GM18520 (cell line): ENCODE data around the gene KRTAP10-5.

Experiments
- ATAC-seq: cut with Tn5 transposase; IDR thresholded peaks from one replicate; pipeline ENCODE4 v1.9.1; 2021; ENCODE audit not compliant: unreplicated experiment

Gene KRTAP10-5

DNA sequence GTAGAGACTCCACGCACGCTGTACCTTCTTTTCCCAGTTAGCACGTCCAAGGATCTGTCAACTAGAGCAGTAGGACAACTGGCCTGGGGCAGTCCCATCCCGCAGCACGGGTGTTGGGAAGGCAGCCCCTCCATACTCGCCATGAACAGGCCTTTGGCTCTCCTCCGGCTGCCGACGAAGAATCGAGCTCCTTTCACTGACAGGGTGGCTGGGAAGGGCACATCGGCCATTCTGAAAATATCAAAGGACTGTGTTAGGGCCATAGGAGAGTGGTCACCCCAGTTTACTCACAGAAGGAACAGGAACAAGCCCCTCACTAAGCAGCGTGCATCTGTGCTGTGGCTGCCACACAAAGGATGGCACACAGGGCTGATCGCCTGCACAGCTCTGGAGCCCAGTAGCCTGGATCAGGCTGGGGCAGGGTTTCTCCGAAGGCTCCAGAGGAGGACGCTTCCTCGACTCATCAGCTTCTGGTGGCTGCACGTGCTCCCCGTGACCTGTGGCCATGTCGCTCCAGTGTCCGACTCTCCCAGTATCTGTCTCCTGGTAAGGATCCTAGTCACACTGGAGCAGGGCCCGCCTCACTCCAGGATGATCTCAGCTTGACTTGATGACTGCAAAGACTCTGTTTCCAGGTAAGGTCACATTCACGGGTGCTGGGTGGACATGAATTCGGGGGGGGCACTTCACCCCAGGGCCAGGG lies 49.4 kb downstream of the KRTAP10-5 start:
- ATAC-seq, result no peak

DNA sequence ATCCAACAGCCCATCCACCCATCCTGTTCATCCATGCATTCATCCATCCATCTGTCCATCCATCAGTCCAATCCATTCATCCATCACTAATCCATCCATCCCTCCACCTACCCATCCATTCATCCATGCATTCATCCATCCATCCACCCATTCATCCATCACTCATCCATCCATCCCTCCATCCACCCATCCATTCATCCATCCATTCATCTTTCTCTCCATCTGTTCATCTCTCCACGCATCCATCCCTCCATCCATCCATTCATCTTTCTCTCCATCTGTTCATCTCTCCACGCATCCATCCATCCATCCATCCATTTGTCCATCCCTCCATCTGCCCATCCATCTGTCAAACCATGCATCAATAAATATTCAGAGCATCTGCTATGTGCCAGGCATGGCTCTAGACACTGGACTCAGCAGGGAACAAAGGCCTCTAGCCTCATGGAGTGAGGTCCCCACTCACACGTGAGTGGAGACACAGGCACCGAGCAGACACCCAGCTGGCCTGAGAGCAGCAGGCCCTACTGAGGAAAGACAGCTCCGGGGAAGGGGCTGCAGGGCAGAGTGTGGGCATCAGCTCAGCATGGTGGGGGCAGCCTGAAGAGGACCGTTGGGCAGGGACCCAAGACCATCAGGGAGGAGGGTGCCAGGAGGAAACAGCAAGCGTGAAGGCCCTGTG lies 50.0 kb downstream of the KRTAP10-5 start:
- ATAC-seq, result no peak

- no peak for ATAC-seq
Measured at GRCh38 chr21:44529503-44530125, 50.8 kb downstream of the KRTAP10-5 start.
